C4-2B (cell line): ENCODE data around the gene JAZF1.

Experiments
- CTCF ChIP-seq: fragments of 450-650 bp; conservative IDR thresholded peaks from 2 replicates; pipeline ENCODE4 v1.5.1; 2017; ENCODE audit warnings: mild to moderate bottlenecking
- ZFX ChIP-seq: fragments of 450-650 bp; IDR thresholded peaks from 2 replicates; pipeline ENCODE4 v1.6.1; 2017

GRCh38 chr7:27826357-27826756 lies 354.2 kb downstream of the JAZF1 start:
- TF ChIP-seq CTCF (no peak), ZFX (no peak)
